Left lobe of liver (tissue), 2 donors: Measurements from ENCODE around the gene DAD1. TPM values are rescaled to one million over a fixed set of nuclear protein-coding genes. Genes with fewer than 3 reads are reported as not detected.
"Not testable (repeated sequence)": the region's sequence is repeated elsewhere in the genome, so short reads cannot be mapped to it uniquely, and the experiment has no call there.

ENCODE experiments used
- ATAC-seq: fragments of 200-7000 bp; cut with Tn5 transposase; one replicate; pipeline ENCODE4 v1.9.1; 2020; ENCODE audit warnings: mild to moderate bottlenecking, moderate library complexity
- DNase-seq: peaks from one replicate; pipeline ENCODE4 v3.0.0-alpha.2; 2020; ENCODE audit warnings: low spot score
- total RNA-seq: library from RNA; stranded (reverse); gene quantifications from one replicate; pipeline ENCODE4 v1.2.1, GENCODE V29; 2021
- donor health status: DM: no; HTN: no; CAD: no; lungs with moderate emphysema.
- donor health status: DM: no; HTN: yes; CAD: no.

DAD1 gene
- total RNA-seq, 1 donor from 2014 or later = 133 TPM

GRCh38 chr14:22553861-22554497 lies 35.0 kb downstream of the DAD1 start:
- ATAC-seq = not testable (repeated sequence)

GRCh38 chr14:22553445-22553844 lies 35.6 kb downstream of the DAD1 start:
- DNase-seq = no peak
- no peak for ATAC-seq

More at GRCh38 chr14:22553861-22554497, 35.0 kb downstream of the DAD1 start:
- not testable (repeated sequence) for DNase-seq

GRCh38 chr14:22552827-22553076 lies 36.3 kb downstream of the DAD1 start:
- DNase-seq (no peak), ATAC-seq (no peak)

GRCh38 chr14:22552001-22552826 lies 36.8 kb downstream of the DAD1 start:
- no peak for ATAC-seq
- no peak for DNase-seq

GRCh38 chr14:22551605-22551997 lies 37.4 kb downstream of the DAD1 start:
- no peak for ATAC-seq
- DNase-seq = no peak

GRCh38 chr14:22549981-22550673 lies 38.9 kb downstream of the DAD1 start:
- no peak for ATAC-seq

GRCh38 chr14:22549324-22549962 lies 39.6 kb downstream of the DAD1 start:
- DNase-seq (no peak), ATAC-seq (no peak)

More at GRCh38 chr14:22549981-22550673, 38.9 kb downstream of the DAD1 start:
- no peak for DNase-seq

GRCh38 chr14:22547948-22548750 lies 40.9 kb downstream of the DAD1 start:
- ATAC-seq = no peak
- no peak for DNase-seq

GRCh38 chr14:22547313-22547947 lies 41.6 kb downstream of the DAD1 start:
- DNase-seq = no peak
- ATAC-seq = no peak

- ATAC-seq (no peak), DNase-seq (no peak)
Measured at GRCh38 chr14:22546722-22547071, 42.3 kb downstream of the DAD1 start.

- ATAC-seq (no peak), DNase-seq (no peak)
Measured at GRCh38 chr14:22545842-22546721, 42.9 kb downstream of the DAD1 start.

GRCh38 chr14:22544881-22545420 lies 44.1 kb downstream of the DAD1 start:
- DNase-seq = no peak
- ATAC-seq = no peak

- no peak for DNase-seq
Measured at GRCh38 chr14:22544406-22544805, 44.6 kb downstream of the DAD1 start.

GRCh38 chr14:22543570-22544357 lies 45.3 kb downstream of the DAD1 start:
- ATAC-seq, DNase-seq: not testable (repeated sequence)

More at GRCh38 chr14:22544406-22544805, 44.6 kb downstream of the DAD1 start:
- ATAC-seq = no peak

- DNase-seq (no peak), ATAC-seq (no peak)
Measured at GRCh38 chr14:22542360-22542759, 46.7 kb downstream of the DAD1 start.

GRCh38 chr14:22541721-22542120 lies 47.3 kb downstream of the DAD1 start:
- ATAC-seq = no peak
- no peak for DNase-seq

GRCh38 chr14:22540811-22541360 lies 48.1 kb downstream of the DAD1 start:
- DNase-seq = no peak
- no peak for ATAC-seq

GRCh38 chr14:22540293-22540692 lies 48.7 kb downstream of the DAD1 start:
- no peak for ATAC-seq
- no peak for DNase-seq
